Osteoblast (primary cell): ENCODE data around the gene ZYX. TPM values are rescaled to one million over a fixed set of nuclear protein-coding genes. Genes with fewer than 3 reads are reported as not detected.

Experiments
- DNase-seq: peaks from one replicate; pipeline ENCODE4 v3.0.0; 2011; ENCODE audit warnings: low spot score, mixed read lengths; ENCODE audit not compliant: insufficient read length; ENCODE audit errors: missing footprints
- H2AFZ ChIP-seq: 2 replicates; pipeline ENCODE4 v1.6.0; 2011; ENCODE audit warnings: mild to moderate bottlenecking, low read length
- H3K27ac ChIP-seq: 2 replicates; pipeline ENCODE4 v1.5.1; 2011; ENCODE audit warnings: mild to moderate bottlenecking, low read depth, low read length, moderate library complexity
- H3K27me3 ChIP-seq: 2 replicates; pipeline ENCODE4 v1.6.0; 2012; ENCODE audit warnings: mild to moderate bottlenecking, control low read depth, inconsistent platforms, low read length, moderate library complexity; ENCODE audit not compliant: insufficient read depth
- H3K36me3 ChIP-seq: 2 replicates; pipeline ENCODE4 v1.5.1; 2011; ENCODE audit warnings: mild to moderate bottlenecking, low read length, control low read depth, moderate library complexity; ENCODE audit not compliant: insufficient read depth
- H3K4me1 ChIP-seq: 2 replicates; pipeline ENCODE4 v1.5.1; 2011; ENCODE audit warnings: mild to moderate bottlenecking, low read length, control low read depth, moderate library complexity; ENCODE audit not compliant: insufficient read depth
- H3K4me2 ChIP-seq: 2 replicates; pipeline ENCODE4 v1.6.0; 2011; ENCODE audit warnings: mild to moderate bottlenecking, low read length; ENCODE audit not compliant: insufficient read depth
- H3K4me3 ChIP-seq: fragments of 200-600 bp; sonication (generic); 3 replicates; pipeline ENCODE4 v1.5.1; 2012; ENCODE audit warnings: mild to moderate bottlenecking, low read length, inconsistent platforms; ENCODE audit not compliant: insufficient read depth
- H3K79me2 ChIP-seq: 2 replicates; pipeline ENCODE4 v1.6.0; 2012; ENCODE audit warnings: mild to moderate bottlenecking, low read length, control low read depth, inconsistent platforms; ENCODE audit not compliant: insufficient read depth
- H3K9me3 ChIP-seq: 2 replicates; pipeline ENCODE4 v1.5.1; 2011; ENCODE audit warnings: low read depth, low read length, control low read depth
- H4K20me1 ChIP-seq: 2 replicates; pipeline ENCODE4 v1.6.0; 2012; ENCODE audit warnings: mild to moderate bottlenecking, low read length, control low read depth; ENCODE audit not compliant: insufficient read depth
- CTCF ChIP-seq: IDR thresholded peaks from 2 replicates; pipeline ENCODE4 v1.5.1; 2011; ENCODE audit warnings: mild to moderate bottlenecking, low read depth, low read length, moderate library complexity; ENCODE audit errors: extremely low read depth
- total RNA-seq: library from RNA; depleted of rRNA; stranded (reverse); fragments of >200 nt; gene quantifications from 2 replicates; pipeline ENCODE4 v1.2.3, GENCODE V29; 2012

Gene ZYX
- total RNA-seq, 1 donor: 47.4 TPM

GRCh38 chr7:143405173-143406001, 24.2 kb downstream of the ZYX start:
- Histone ChIP-seq H3K4me3 (no peak overlapping the region), H2AFZ (no peak overlapping the region), H4K20me1 (no peaks in the 10 kb centered on the region), H3K4me2 (no peak overlapping the region), H3K9me3 (no peaks in the 10 kb centered on the region), H3K27me3 (peaks cover 3% of the 10 kb centered on the region), H3K4me1 (peaks cover 9% of the 10 kb centered on the region), H3K27ac (no peak overlapping the region), H3K79me2 (no peaks in the 10 kb centered on the region), H3K36me3 (no peaks in the 10 kb centered on the region)
- DNase-seq: no peak
- no peak for TF ChIP-seq CTCF

- no peak overlapping the region for H3K27ac ChIP-seq
- TF ChIP-seq CTCF: no peak
- H4K20me1 ChIP-seq: no peaks in the 10 kb centered on the region
- H3K9me3 ChIP-seq: no peaks in the 10 kb centered on the region
- no peak overlapping the region for H2AFZ ChIP-seq
- no peaks in the 10 kb centered on the region for H3K79me2 ChIP-seq
- no peaks in the 10 kb centered on the region for H3K36me3 ChIP-seq
- peaks cover 13% of the 10 kb centered on the region for H3K4me1 ChIP-seq
- no peak overlapping the region for H3K4me2 ChIP-seq
- no peaks in the 10 kb centered on the region for H3K27me3 ChIP-seq
- no peak for DNase-seq
- no peak overlapping the region for H3K4me3 ChIP-seq
These were observed 24.8 kb downstream of the ZYX start for GRCh38 chr7:143406002-143406357.

- Histone ChIP-seq H3K27me3 (no peaks in the 10 kb centered on the region), H3K79me2 (no peaks in the 10 kb centered on the region), H2AFZ (no peak overlapping the region), H3K27ac (no peak overlapping the region), H3K9me3 (no peaks in the 10 kb centered on the region), H3K36me3 (no peaks in the 10 kb centered on the region), H3K4me3 (no peak overlapping the region), H3K4me1 (peaks cover 28% of the 10 kb centered on the region), H4K20me1 (no peaks in the 10 kb centered on the region), H3K4me2 (no peak overlapping the region)
- TF ChIP-seq CTCF: no peak
- peak; percentile 84 for DNase-seq
These were observed 26.4 kb downstream of the ZYX start for GRCh38 chr7:143407287-143408251.

- Histone ChIP-seq H3K36me3 (no peaks in the 10 kb centered on the region), H4K20me1 (no peaks in the 10 kb centered on the region), H3K4me2 (no peak overlapping the region), H3K79me2 (no peaks in the 10 kb centered on the region), H3K4me3 (no peak overlapping the region), H3K4me1 (peaks cover 28% of the 10 kb centered on the region), H3K27ac (no peak overlapping the region), H3K9me3 (no peaks in the 10 kb centered on the region), H3K27me3 (no peaks in the 10 kb centered on the region), H2AFZ (no peak overlapping the region)
- TF ChIP-seq CTCF: no peak
- no peak for DNase-seq
These were observed 27.1 kb downstream of the ZYX start for GRCh38 chr7:143408252-143408685.
